ENCODE data around the gene RNF187. TPM values are rescaled to one million over a fixed set of nuclear protein-coding genes. Genes with fewer than 3 reads are reported as not detected.
A peak's percentile ranks its signal among the peaks of the same experiment; 100 is the strongest.

The RNF187 gene
- polyA plus RNA-seq, 10 donors, result 43.9 to 66.2 (median 55.0) TPM

- DNase-seq, result no peak
Measured at GRCh38 chr1:228478912-228479711, 8.1 kb upstream of the RNF187 start.

- DNase-seq, result no peak
Measured at GRCh38 chr1:228483789-228484188, 3.4 kb upstream of the RNF187 start.

GRCh38 chr1:228486596-228487335, 416 bp upstream of the RNF187 start:
- peak; percentile 88 to 97 (median 91) for DNase-seq

GRCh38 chr1:228488125-228488817, 1.1 kb downstream of the RNF187 start:
- peak in 1 of 3 donors; percentile 30 for DNase-seq

- no peak for DNase-seq
Measured at GRCh38 chr1:228488818-228489674, 1.9 kb downstream of the RNF187 start.

GRCh38 chr1:228490120-228491078, 3.2 kb downstream of the RNF187 start:
- DNase-seq, result peak in 1 of 3 donors; percentile 17

GRCh38 chr1:228493141-228494043, 6.2 kb downstream of the RNF187 start:
- no peak for DNase-seq

- no peak for DNase-seq
Measured at GRCh38 chr1:228494044-228494353, 6.8 kb downstream of the RNF187 start.

- DNase-seq, result no peak
Measured at GRCh38 chr1:228494391-228494790, 7.2 kb downstream of the RNF187 start.

- DNase-seq, result no peak
Measured at GRCh38 chr1:228494970-228495853, 8.0 kb downstream of the RNF187 start.

GRCh38 chr1:228496084-228496483, 8.9 kb downstream of the RNF187 start:
- DNase-seq, result no peak

GRCh38 chr1:228496494-228496893, 9.3 kb downstream of the RNF187 start:
- no peak for DNase-seq

GRCh38 chr1:228497206-228497605, 10.0 kb downstream of the RNF187 start:
- DNase-seq, result no peak

GRCh38 chr1:228497817-228498216, 10.6 kb downstream of the RNF187 start:
- no peak for DNase-seq

- DNase-seq, result no peak
Measured at GRCh38 chr1:228500143-228500734, 13.1 kb downstream of the RNF187 start.

- peak; percentile 83 to 91 (median 87) for DNase-seq
Measured at GRCh38 chr1:228500901-228501871, 14.0 kb downstream of the RNF187 start.

GRCh38 chr1:228502522-228502921, 15.3 kb downstream of the RNF187 start:
- no peak for DNase-seq
